Endothelial cell of umbilical vein (primary cell): ENCODE data around the gene EHD1. TPM values are rescaled to one million over a fixed set of nuclear protein-coding genes. Genes with fewer than 3 reads are reported as not detected.

ENCODE experiments used
- BruUV-seq: library from RNA; stranded (reverse); fragments of 400-500 nt; replicated peaks from 2 replicates; lab custom pipeline; 2021; lab: Mats Ljungman, UMichigan
- CTCF ChIA-PET: fragments of 300-600, 350-600 bp; sonication (Branson Sonifier 250); formaldehyde crosslinking; loops from one replicate; lab custom pipeline; 2021; ENCODE audit warnings: antibody characterized with exemption, inconsistent platforms; lab: Charles Lee
- POLR2A ChIA-PET: fragments of 300-600, 350-600 bp; sonication (Branson Sonifier 250); formaldehyde crosslinking; loops from one replicate; lab custom pipeline; 2021; ENCODE audit warnings: antibody characterized with exemption, inconsistent platforms; lab: Charles Lee
- DNase-seq: peaks from one replicate; pipeline ENCODE4 v3.0.0-alpha.2; 2011; ENCODE audit warnings: low read depth, low spot score
- FAIRE-seq: peaks from 2 replicates; lab custom pipeline; 2011; peaks lifted over from hg19 to GRCh38; lab: Jason Lieb, UNC
- H2AFZ ChIP-seq: 2 replicates; pipeline ENCODE4 v1.6.0; 2012; ENCODE audit warnings: low read depth, low read length, control low read depth, inconsistent platforms
- H3K27ac ChIP-seq: 2 replicates; pipeline ENCODE4 v1.5.1; 2011; ENCODE audit warnings: low read depth, mild to moderate bottlenecking, control low read depth, low read length, moderate library complexity; ENCODE audit not compliant: insufficient read depth
- H3K27me3 ChIP-seq, 2 experiments: 2 replicates each; pipeline versions ENCODE4 v1.6.0 to v1.6.1; 2011; ENCODE audit warnings: low read length in 2 of 2, mixed read lengths in 1 of 2; ENCODE audit not compliant: control insufficient read depth in 2 of 2, insufficient read depth in 2 of 2
- H3K36me3 ChIP-seq, 2 experiments: 2 replicates in 1 of 2; 3 replicates in 1 of 2; pipeline ENCODE4 v1.5.1; 2011; ENCODE audit warnings: low read length in 2 of 2, mild to moderate bottlenecking in 1 of 2, moderate library complexity in 1 of 2; ENCODE audit not compliant: control insufficient read depth in 2 of 2, insufficient read depth in 2 of 2; ENCODE audit errors: extremely low read depth in 1 of 2
- H3K4me1 ChIP-seq: 3 replicates; pipeline ENCODE4 v1.5.1; 2011; ENCODE audit warnings: mild to moderate bottlenecking, low read length; ENCODE audit not compliant: control insufficient read depth, insufficient read depth; ENCODE audit errors: extremely low read depth
- H3K4me2 ChIP-seq: 2 replicates; pipeline ENCODE4 v1.6.1; 2011; ENCODE audit warnings: low read length, control low read depth, mixed read lengths; ENCODE audit not compliant: insufficient read depth
- H3K4me3 ChIP-seq, 3 experiments: fragments of 200-600 bp in 1 of 3; sonication (generic), shearing (Covaris generic) in 1 of 3; replicated peaks in 1 of 3; 2 replicates each; pipeline ENCODE4 v1.5.1; 2011 to 2016; ENCODE audit warnings: control low read depth in 3 of 3, low read length in 3 of 3, mild to moderate bottlenecking in 2 of 3, inconsistent platforms in 1 of 3, low read depth in 1 of 3, moderate library complexity in 1 of 3; ENCODE audit not compliant: insufficient read depth in 1 of 3
- H3K79me2 ChIP-seq: 2 replicates; pipeline ENCODE4 v1.6.0; 2012; ENCODE audit warnings: low read length, inconsistent platforms; ENCODE audit not compliant: control insufficient read depth, insufficient read depth
- H3K9ac ChIP-seq: replicated peaks from 2 replicates; pipeline ENCODE3; 2011; ENCODE audit warnings: low read length, control low read depth; ENCODE audit not compliant: insufficient read depth; ENCODE audit errors: extremely low read depth
- H3K9me1 ChIP-seq: replicated peaks from 3 replicates; pipeline ENCODE4 v1.6.0; 2011; ENCODE audit warnings: mild to moderate bottlenecking, low read length; ENCODE audit not compliant: control insufficient read depth, insufficient read depth; ENCODE audit errors: extremely low read depth
- H3K9me3 ChIP-seq: replicated peaks from 2 replicates; pipeline ENCODE4 v1.5.1; 2012; ENCODE audit warnings: low read length, inconsistent platforms; ENCODE audit not compliant: control insufficient read depth, insufficient read depth
- H4K20me1 ChIP-seq: replicated peaks from 2 replicates; pipeline ENCODE3; 2011; ENCODE audit warnings: mild to moderate bottlenecking, low read length; ENCODE audit not compliant: control insufficient read depth, insufficient read depth; ENCODE audit errors: extremely low read depth
- EZH2 ChIP-seq: IDR thresholded peaks from 2 replicates; pipeline ENCODE4 v1.6.1; 2012; ENCODE audit warnings: borderline replicate concordance, low read depth, mild to moderate bottlenecking, moderate library complexity, low read length, inconsistent platforms; ENCODE audit not compliant: severe bottlenecking
- FOS ChIP-seq: IDR thresholded peaks from 2 replicates; pipeline ENCODE4 v1.6.1; 2011; ENCODE audit warnings: mild to moderate bottlenecking, low read length, moderate library complexity, borderline replicate concordance; ENCODE audit not compliant: insufficient read depth
- GATA2 ChIP-seq: IDR thresholded peaks from 2 replicates; pipeline ENCODE4 v1.7.0; 2011; ENCODE audit warnings: low read depth, mild to moderate bottlenecking, moderate library complexity, mixed read lengths, low read length; ENCODE audit not compliant: insufficient read length, insufficient read depth
- JUN ChIP-seq: IDR thresholded peaks from 2 replicates; pipeline ENCODE4 v1.6.1; 2011; ENCODE audit warnings: borderline replicate concordance, low read depth; ENCODE audit not compliant: insufficient read length, insufficient read depth
- MYC ChIP-seq: IDR thresholded peaks from one replicate; pipeline ENCODE4 v1.6.1; 2011; ENCODE audit warnings: mild to moderate bottlenecking, low read depth, low read length
- POLR2A ChIP-seq: IDR thresholded peaks from 2 replicates; pipeline ENCODE4 v1.6.1; 2012; ENCODE audit warnings: low read depth, mild to moderate bottlenecking, control low read depth, low read length
- POLR2AphosphoS5 ChIP-seq: IDR thresholded peaks from 2 replicates; pipeline ENCODE4 v1.6.1; 2012; ENCODE audit warnings: low read depth, mild to moderate bottlenecking, control low read depth, low read length, moderate library complexity; ENCODE audit not compliant: insufficient read depth
- dilution Hi-C: fragments of 300-500 bp; cut with MboI; formaldehyde crosslinking; loops from one replicate; pipeline ENCODE4 v1.15.0; 2019; ENCODE audit warnings: low sequenced_read_pairs; ENCODE audit not compliant: extremely low pct_ligation_motif_present
- intact Hi-C: fragments of 100-400 bp; cut with micrococcal nuclease; formaldehyde crosslinking; loops from one replicate; pipeline ENCODE4 v1.10.0; 2022
- polyA plus RNA-seq, 4 experiments: library from polyadenylated mRNA; depleted of rRNA in 3 of 4; stranded (reverse) in 3 of 4; unstranded in 1 of 4; fragments of >200 nt; gene quantifications; 2 replicates each; pipeline versions ENCODE4 v1.2.1 to v1.2.3, GENCODE V29; 2011 to 2012; ENCODE audit warnings: missing spikeins in 1 of 4
- total RNA-seq: library from RNA; stranded (reverse); gene quantifications from 2 replicates; pipeline ENCODE4 v1.2.3, GENCODE V29; 2021
- TF ChIP-seq, protein P1 (sequence below), 2 donors: IDR thresholded peaks; 1 replicate in 1 of 2; 2 replicates in 1 of 2; pipeline ENCODE4 v1.5.1; 2011; ENCODE audit warnings: low read length in 2 of 2, mild to moderate bottlenecking in 2 of 2, moderate library complexity in 2 of 2, control low read depth in 1 of 2, inconsistent platforms in 1 of 2, low read depth in 1 of 2; ENCODE audit not compliant: insufficient read depth in 1 of 2; ENCODE audit errors: extremely low read depth in 1 of 2
- TF ChIP-seq, protein P2 (sequence below): IDR thresholded peaks from 2 replicates; pipeline ENCODE4 v1.6.1; 2011; ENCODE audit not compliant: insufficient read depth, insufficient read length

EHD1 gene
- total and polyA plus RNA-seq, 2 donors (not counting 3 experiments of a cell fraction or from before 2014, with no cell fraction given), result 109 to 136 TPM

DNA sequence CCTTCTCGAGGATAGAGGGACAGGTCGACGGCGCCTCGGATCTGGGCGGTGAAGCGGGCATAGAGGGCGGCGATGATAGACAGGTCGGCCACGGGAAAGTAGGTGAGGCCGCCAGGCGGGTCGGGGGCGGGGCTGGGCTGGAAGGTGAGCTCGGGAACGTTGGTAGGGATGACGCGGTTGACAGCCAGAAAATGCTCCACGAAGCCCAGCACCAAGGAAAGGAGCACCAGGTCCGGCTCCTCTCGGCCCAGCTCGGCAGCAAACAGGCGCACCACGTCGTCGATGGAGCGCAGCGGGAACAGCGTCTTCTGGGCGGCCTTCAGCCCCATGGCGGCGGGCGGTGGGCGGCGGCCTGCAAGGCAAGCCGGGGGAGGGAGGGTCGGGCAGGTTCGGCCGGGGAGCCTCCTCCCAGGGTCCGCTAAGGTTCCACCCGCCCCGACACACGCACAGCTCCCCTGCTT, 68.6 kb downstream of the EHD1 start:
- TF ChIP-seq, protein P1, sequence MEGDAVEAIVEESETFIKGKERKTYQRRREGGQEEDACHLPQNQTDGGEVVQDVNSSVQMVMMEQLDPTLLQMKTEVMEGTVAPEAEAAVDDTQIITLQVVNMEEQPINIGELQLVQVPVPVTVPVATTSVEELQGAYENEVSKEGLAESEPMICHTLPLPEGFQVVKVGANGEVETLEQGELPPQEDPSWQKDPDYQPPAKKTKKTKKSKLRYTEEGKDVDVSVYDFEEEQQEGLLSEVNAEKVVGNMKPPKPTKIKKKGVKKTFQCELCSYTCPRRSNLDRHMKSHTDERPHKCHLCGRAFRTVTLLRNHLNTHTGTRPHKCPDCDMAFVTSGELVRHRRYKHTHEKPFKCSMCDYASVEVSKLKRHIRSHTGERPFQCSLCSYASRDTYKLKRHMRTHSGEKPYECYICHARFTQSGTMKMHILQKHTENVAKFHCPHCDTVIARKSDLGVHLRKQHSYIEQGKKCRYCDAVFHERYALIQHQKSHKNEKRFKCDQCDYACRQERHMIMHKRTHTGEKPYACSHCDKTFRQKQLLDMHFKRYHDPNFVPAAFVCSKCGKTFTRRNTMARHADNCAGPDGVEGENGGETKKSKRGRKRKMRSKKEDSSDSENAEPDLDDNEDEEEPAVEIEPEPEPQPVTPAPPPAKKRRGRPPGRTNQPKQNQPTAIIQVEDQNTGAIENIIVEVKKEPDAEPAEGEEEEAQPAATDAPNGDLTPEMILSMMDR (IDR thresholded peaks at IDR 0.05; ENCODE audit: extremely low read depth in 1 of 2, insufficient read depth in 1 of 2, low read depth in 1 of 2, low read length in 2 of 2), result no peak
- TF ChIP-seq POLR2AphosphoS5, result no peak
- TF ChIP-seq MYC, result no peak
- no peak for TF ChIP-seq POLR2A
- no peak for TF ChIP-seq GATA2
- TF ChIP-seq JUN, result no peak
- TF ChIP-seq, protein P2, sequence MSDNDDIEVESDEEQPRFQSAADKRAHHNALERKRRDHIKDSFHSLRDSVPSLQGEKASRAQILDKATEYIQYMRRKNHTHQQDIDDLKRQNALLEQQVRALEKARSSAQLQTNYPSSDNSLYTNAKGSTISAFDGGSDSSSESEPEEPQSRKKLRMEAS, result no peak
- no peak for TF ChIP-seq EZH2
- TF ChIP-seq FOS, result no peak
- Histone ChIP-seq H4K20me1 (no peaks in the 10 kb centered on the region), H3K36me3 (peaks cover 0 to 24% of the 10 kb centered on the region in 2 experiments), H3K4me2 (peak overlapping the region; percentile 49), H2AFZ (peak overlapping the region; percentile 67), H3K27me3 (no peaks in the 10 kb centered on the region), H3K9ac (peak overlapping the region; percentile 46), H3K4me3 (peak overlapping the region; percentile 62 to 84 (median 70)), H3K4me1 (peaks cover 8% of the 10 kb centered on the region), H3K9me1 (no peaks in the 10 kb centered on the region), H3K79me2 (peaks cover 2% of the 10 kb centered on the region), H3K9me3 (no peaks in the 10 kb centered on the region), H3K27ac (no peak overlapping the region)
- BruUV-seq, result no TSS peak
- ChIA-PET POLR2A (interaction anchor here (1.0 kb wide), 1 partner anchor 9 kb away, joined by 3 read pairs; no protein-coding TSS in a partner anchor), CTCF (interaction anchor here (0.7 to 1.5 kb wide), 3 partner anchors 22 to 34 kb away, joined by 3 to 6 read pairs (median 6); partner anchors contain the start of genes CDC42BPG and SF1)
- dilution Hi-C loops (no loop called here), intact Hi-C loops (loop anchor here (1.0 to 2.0 kb wide), 3 partner anchors 8 to 67 kb away; no protein-coding TSS in a partner anchor)
- FAIRE-seq, result peak; percentile 73
- no peak for DNase-seq
